Measurements from ENCODE around the gene KCTD3.

KCTD3 gene

DNA sequence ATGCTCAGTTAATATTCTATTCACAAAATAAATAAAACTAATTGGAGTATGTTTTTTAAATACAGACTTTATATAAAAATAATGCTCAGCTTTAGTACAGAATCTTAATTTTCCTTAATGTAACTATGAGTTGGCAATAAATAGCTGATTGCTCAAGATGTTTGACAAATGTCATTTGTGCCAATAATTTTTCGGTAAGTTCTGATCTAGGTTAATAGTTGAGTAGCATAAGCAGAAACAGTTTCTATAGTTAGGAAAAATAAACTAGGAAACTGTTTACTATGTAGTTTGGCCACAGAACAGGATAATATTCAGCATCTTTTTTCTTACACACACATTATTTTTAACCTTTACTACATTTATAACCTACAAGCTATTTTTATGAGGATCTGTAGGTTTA lies 40.3 kb downstream of the KCTD3 start:
- no peak for DNase-seq

GRCh38 chr1:215608646-215609045 lies 41.5 kb downstream of the KCTD3 start:
- no peak for DNase-seq

DNA sequence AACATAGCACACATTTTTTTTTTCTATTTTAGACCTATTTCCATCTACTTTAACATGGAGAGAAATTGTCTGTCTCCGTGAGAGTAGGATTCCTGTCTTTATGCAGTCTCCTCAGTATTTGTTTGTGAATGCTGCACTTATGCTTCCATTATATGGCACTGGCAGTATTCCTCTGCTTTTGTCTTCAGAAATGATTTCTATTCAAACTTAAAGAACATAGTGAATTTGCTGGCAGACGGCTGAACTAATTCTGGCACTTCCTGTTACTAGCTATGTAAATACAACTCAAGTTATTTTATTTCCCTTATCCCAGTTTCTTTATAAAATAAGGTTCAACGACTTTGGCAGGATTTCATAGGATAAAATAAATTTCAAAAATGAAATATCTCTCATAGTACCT lies 45.3 kb downstream of the KCTD3 start:
- DNase-seq = no peak

DNA sequence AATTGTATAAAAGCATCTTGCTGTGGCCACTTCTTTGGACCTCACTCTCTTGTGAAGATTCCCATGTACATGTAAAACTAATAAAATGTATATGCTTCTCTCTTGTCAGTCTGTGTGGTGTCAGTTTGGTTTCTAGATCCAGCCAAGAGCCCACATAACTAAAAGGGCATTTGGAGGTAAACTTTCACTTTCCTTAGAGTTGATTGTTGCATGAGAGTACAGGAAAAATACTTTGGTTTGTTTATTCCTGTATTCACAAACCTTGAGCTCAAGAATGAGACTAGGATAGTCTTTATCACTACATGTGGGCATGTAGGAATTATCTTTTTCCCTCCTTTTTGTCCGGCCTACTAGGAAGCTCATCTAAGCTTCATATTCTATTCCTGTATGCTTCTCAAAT lies 50.9 kb downstream of the KCTD3 start:
- no peak for DNase-seq

DNA sequence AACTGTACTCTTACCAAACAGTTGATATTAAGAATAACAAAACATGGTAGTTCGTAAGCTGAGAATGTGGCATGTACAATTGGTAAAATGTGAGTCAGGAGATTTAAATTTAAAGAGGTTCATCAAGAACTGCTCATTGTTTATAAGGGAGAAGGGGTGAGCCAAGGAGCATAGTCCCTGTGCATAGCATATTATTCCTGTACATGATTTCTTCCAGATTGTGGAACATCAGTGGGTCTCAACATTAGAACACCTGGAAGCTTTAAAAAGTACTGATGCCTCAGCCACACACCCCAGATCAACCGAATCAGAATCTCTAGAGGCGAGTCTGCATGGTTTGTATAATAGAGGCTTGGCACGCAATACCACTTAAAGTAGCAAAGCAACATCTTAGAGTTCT lies 56.1 kb downstream of the KCTD3 start:
- DNase-seq = no peak

DNA sequence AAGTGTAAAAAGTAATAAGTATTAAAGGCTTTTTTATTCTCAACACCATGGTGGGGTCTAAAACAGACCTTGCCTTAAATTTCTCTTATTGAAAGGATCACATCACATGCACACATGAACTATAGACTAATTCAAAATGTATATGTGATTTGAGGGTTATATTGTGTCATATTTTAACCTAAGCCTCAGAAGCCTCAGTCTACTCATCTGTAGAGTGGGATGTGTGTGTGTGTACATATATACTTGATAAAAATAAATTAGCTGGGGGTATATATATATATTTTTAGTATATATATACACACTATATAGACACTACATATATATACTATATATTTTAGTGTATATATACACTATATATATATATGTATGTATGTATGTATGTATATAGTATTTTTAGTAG lies 58.8 kb downstream of the KCTD3 start:
- DNase-seq = no peak

DNA sequence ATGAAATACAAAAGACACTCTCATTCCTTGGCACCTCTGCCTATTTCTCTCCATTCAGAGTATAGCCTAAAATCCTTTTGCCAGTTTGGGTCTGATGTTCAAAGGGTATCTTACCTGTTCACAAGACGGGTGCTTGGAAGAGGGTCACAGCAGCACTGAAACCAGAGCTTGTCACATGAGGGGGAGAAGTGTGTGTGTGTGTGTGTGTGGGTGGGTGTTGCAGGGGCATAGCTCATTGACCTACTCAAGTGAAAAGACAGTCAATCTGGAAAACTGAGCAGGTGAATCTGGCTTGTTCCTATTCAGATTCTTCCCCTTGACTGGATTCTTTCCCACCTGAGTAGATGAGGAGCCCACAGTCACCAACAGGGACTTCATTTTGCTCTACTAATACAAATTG lies 63.9 kb downstream of the KCTD3 start:
- no peak for DNase-seq

- peak; percentile 36 for DNase-seq
Observed at GRCh38 chr1:215631489-215631888, 64.4 kb downstream of the KCTD3 start.

GRCh38 chr1:215635827-215636226 lies 68.7 kb downstream of the KCTD3 start:
- no peak for DNase-seq

- no peak for DNase-seq
Observed at GRCh38 chr1:215636258-215636965, 69.3 kb downstream of the KCTD3 start.

GRCh38 chr1:215637041-215637573 lies 70.0 kb downstream of the KCTD3 start:
- DNase-seq = no peak

DNA sequence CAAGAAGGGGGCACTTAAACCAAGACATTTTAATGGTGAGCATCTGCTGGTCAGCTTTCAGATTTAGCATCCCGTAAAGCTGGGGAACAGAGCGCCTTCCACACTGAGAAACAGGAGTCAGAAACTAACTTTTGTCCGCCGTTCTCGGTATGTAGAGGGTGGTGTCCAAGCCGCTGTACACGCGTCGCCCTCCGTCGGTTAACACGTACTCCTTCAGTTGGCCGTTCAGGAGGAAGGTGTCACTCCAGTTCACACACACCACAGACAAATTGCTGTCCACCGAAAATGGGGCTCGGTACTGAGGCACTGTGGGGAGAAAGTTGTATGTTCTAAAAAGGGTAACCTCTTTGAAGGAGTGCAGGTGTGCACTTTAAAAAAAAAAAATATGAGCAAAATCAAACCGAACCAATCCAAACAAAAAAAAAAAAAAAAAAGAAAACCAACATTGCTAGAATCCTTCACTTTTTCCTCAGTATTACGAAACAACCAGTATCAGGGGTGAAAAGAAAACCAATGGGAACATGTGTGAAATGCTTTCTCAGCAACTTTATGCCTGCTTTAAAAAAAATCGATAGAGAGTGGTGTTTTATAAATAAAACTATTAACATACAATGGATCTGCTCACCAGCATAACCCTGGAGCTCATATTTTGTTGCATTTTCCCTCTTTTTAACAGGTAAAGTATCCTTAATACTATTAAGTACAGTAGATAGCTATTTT lies 73.5 kb downstream of the KCTD3 start:
- no peak for DNase-seq

GRCh38 chr1:215643592-215644321 lies 76.7 kb downstream of the KCTD3 start:
- DNase-seq = no peak

DNA sequence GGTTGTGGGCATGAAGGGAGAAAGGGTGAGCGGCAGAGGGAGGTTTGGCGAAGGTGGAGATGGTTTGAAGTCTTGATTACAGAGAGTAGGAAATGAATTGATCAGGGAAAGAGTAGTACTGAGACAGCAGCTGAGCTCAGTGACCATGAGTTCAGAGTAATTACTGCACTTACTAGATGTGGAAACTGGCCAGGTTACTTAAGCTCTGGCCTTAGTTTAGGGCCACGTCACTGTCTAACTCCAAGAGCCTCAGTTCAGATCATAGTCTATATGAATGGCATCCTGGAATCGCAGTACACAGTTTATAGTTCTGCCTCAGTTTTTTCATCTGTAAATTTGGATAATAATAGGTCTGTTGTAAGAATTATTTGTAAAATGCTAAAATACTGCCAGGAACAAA lies 78.1 kb downstream of the KCTD3 start:
- DNase-seq = no peak

DNA sequence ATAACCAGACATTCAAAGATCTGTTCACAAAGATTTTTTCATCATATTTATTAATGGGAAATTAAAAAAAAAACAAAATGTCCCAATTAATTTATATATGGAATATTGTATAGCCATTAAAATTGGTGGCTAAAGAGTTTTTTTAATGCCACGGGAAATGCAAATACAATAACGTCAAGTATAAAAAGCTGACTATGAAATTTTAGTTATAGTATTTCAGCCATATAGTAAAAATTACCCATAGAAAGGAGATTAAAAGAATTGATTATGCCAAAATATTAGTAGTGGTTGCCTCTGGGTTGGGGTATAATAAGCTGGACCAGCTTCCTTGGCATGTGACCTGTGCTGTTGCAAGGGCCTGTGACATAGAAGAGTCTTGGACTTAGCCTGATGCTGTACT lies 78.8 kb downstream of the KCTD3 start:
- DNase-seq = no peak

DNA sequence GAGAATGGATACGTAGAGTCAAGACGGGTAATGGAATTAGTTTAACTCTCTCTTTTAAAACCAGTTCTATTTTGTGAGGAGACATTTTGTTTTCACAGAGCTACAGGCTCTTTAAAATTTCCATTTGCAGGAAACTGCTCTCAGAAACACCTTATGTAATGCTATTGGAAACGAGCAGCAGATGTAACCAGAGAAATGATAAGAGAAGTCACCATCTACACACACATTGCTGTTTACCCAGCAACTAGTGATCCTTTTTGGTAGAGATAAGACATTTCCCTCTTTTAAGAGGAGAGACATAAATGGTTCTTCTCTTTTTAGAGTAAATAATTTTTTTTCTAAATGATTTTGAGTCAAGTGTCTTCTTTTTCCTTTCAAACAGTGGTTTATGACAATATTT lies 80.6 kb downstream of the KCTD3 start:
- no peak for DNase-seq

DNA sequence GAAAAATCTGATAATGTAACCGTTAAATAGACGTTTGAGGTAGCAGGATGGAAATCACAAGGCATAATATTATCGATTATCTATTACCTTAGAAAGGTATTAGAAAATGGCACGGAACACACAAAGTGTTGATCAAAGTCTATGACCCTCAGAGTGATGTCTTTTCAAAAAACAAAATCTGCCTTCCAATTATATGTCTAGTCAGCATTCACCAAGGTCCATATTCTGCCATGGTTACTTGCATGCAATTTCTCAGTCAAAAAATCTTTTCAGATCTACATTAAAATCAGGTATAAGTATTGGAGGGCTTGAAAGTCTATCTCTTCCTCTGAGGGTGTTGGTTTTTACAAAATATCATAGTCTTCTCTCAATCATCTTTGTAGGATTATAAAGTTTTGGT lies 81.9 kb downstream of the KCTD3 start:
- DNase-seq = no peak

GRCh38 chr1:215650446-215651149 lies 83.5 kb downstream of the KCTD3 start:
- DNase-seq = no peak

DNA sequence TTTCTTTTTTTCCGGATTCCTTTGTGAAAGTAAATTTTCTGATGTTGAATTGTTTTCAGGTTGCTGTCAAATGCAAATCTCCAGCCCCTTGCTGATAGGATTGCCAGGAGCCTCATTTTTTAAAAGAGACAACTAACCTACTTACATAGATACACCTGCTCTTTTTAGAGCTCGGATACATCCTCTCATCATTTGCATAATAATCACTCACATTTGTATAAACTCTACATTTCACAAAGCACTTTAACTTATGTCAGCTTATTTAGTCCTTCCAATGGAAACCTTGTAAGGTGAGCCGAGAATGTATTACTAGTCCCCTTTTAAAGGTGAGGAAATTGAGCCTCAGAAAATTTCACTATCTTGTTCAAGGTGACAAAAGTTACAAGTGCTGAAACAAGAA lies 84.8 kb downstream of the KCTD3 start:
- no peak for DNase-seq

- no peak for DNase-seq
Observed at GRCh38 chr1:215652371-215652770, 85.3 kb downstream of the KCTD3 start.

GRCh38 chr1:215657047-215657446 lies 89.9 kb downstream of the KCTD3 start:
- DNase-seq = no peak

GRCh38 chr1:215660259-215660658 lies 93.2 kb downstream of the KCTD3 start:
- no peak for DNase-seq

- no peak for DNase-seq
Observed at GRCh38 chr1:215661033-215661432, 93.9 kb downstream of the KCTD3 start.

Measured in HCEC 1CT (cell line).